Activated CD4-positive, alpha-beta T cell treated with anti-CD3 and anti-CD28 coated beads, Interleukin-2, Interleukin-4, amounts not matched to agents 100 ng/mL and 50 ng/mL, durations not matched to agents 16 hours and 8 hours (primary cell): ENCODE data around the gene HECW1.
"Not testable (repeated sequence)": the region's sequence is repeated elsewhere in the genome, so short reads cannot be mapped to it uniquely, and the experiment has no call there.

Source experiments
- DNase-seq: peaks from one replicate; pipeline ENCODE4 v3.0.0-alpha.2; 2020; ENCODE audit warnings: low spot score

Gene HECW1

DNA sequence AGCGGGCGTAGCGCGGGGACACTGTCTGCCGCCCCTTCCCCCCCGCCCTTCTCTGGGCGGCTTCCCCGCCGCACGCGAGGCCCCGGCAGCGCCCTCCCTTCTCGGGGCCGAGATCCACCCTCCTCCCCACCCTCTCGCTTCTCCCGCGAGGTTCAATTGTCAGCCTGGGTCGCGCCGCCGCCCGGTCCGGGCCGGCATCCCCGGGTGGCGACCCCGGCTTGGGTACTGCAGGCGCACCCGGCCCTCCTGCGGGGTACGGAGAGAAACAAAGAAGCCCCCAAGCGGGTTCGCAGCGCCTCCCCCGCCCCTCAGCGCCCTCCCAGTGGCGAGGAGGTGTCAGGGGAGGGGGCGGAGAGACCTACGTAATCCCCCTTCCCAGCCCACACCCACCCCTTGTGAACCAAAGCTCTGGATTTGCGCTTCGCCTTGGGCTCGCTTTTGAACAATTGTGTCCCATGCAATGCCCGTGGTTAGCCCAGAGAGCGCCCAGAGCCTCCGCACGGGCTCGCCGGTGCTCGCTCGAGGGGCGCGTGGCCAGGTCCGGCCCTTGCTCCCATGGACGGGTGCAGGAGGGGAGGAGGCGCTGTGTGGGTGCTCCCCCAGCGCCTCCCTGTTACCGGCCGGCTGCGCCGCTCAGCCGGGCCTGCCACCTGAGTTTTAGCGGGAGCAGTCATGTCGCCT lies 634 bp downstream of the HECW1 start:
- DNase-seq, result no peak

DNA sequence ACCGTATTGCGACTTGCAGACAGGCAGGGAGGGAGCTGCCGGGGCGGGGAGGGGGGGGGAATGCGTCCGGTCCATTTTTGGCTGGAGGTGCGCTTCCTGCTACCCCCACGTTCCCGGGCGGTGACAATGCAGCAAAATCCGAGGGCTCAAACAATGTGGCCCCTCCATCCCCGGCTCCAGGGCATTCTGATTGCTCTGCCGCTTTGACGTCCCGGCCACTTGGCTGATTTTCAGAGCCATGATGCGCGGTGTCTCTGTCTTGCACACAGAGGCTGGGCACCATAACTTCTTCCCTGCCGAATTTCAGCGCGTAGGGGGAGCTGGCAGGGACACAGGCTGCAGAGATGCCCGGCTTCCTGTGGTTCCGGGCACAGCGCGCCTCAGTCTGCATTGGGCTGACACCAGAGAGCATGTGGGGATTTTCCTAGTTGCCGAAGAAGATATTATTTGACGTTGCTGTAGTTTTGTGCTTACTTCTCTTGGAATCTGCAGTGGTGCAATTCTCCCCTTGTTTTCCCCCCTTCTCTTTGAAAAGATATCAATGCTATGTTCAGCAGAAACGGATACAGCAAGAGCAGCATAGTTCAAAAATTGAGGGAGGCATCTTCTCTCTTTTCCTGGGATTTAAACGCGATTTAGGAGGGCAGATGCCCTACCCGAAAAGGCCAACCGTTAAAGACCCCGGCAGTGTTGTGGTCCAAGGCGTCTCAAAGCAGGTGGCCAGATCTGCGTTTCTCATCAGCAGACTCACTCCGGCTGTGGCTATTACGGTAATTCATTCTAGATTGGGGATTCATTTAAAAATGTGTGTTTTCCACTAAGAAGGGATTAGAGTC lies 1.4 kb downstream of the HECW1 start:
- no peak for DNase-seq

DNA sequence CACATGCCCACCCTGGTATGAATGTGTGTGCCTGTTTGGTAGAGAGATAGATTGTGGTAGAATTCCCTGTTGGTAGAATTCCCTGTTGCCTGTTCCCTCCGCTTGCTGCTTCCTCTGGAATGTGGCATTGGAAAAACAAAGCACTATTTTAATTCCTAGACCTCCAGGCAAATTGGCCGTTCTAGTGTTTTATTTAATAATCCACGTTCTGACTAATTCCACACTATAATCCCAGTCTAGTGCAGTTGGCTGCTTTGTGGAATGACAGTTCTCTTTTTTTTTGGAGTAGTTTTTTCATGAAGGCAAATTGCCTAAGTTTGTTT lies 2.0 kb downstream of the HECW1 start:
- no peak for DNase-seq

DNA sequence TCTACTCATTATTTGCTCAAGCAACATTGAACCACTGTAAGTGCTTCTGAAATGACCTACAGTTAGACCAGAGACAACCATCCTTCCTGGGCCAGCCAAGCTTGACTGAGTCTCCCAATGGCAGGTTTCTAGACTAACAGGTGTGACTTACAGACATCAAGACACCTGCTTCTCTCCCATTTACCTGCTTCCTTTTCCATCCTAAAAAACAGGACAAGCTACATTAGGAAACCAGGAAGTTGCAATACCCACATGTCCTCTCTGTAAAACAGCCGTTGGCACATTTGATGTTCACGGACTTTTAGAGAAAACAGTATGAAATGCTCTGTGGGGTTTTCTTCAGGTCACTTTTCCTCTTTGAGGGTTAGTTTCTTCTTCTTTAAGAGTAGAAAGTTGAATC lies 4.0 kb downstream of the HECW1 start:
- no peak for DNase-seq

DNA sequence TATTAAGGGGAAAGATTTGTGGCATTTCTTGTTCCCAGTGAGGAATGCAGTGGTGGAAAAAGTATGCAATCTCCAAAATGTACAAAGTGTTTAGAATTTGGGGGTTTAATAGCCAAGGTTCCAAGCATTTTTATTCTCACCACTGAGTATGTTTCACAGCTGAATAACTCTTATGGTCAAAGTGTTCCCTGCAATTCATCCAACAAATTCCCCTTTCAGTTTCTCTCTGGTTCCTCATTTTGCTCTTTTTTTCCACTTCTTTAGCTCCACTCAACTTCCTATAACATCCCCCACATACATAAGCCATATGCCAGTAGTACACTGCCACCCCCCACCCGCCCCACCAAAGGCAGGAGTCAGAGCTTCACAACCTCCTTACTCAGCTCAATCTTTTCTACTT lies 4.6 kb downstream of the HECW1 start:
- no peak for DNase-seq

DNA sequence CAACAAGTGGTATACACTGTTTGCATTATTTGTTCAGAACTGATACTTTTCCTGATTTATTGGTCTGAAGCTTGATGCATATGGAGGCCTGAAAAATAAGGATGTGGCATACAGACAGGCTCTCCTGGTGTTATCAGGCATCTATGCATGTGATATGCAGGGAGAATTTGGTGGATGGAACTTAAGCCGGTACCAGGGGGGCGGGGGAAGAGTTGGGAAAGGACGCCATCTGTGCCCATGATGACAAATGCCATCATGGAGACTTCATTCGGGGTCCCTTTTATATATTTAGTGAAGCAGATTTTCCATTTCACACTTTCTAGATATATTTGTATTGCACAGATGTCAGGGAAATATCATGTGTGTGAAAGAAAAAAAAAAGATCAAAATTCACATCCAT lies 5.4 kb downstream of the HECW1 start:
- no peak for DNase-seq

DNA sequence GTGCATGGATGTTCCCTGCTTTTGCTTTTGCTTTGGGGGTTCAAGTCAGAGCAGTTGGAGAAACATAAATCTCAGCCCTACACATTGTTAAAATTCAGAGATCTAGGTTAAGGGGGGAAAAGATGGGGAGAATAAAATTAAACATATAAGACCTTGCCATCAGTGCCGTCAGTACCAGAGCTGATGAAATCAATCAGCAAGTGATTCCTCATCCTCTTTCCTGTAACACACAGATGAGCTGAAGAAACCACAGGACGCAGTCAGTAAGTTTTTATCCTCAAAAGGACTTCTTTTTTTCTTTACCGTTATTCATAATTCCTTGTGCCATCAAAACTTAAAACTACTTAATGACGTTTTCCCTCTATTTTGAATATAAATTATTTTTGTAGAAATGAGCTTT lies 5.9 kb downstream of the HECW1 start:
- DNase-seq, result no peak

DNA sequence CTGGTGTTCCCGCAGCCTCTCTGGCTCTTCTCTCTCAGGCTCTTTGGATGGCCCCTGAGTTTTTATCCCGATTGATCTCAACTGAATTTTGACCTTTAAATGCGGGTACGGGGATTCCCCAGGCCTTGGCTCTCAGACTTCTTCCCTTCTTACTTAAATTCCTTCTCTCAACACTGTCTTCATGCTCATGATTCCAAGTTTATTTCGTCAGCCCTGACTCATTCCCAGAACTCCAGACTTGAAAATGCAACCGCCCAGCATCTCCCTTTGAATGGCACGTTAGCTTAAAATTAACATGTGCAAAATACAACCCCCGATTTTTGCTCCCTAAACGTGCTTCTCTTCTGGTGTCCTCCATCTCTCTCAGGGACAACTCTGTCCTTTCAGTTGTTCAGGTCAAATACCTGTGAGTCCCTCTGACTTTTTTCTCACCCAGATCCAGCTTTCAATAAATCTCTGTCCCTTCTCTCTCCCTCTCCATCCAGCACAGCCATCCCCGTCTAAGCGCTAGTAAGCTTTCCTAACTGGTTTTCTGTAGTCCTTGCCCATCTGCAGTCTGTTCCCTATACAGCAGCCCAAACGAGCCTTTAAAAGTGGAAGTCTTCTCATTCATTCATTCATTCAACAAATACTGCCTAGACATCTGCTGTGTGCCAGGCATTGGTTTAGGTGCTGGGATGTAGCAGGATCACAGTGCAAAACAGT lies 7.1 kb downstream of the HECW1 start:
- DNase-seq, result no peak

DNA sequence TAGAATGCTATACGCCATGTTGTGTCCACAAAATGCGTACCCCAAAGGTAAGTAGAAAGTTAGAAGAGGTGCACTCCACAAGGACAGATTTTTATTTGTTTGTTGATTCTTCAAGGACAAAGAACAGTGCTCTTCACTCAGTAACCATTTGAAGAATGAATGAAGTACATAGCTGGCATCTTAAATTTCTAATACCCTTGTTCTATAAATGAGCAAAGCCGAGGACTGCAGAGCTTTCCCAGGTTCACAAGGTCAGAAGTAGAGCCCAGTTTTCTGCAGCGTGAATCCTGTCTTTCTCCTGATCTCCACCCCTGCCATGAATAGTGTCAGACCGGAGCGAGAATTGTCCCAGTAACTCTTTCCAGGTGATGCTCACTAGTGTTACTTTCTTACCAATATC lies 9.5 kb downstream of the HECW1 start:
- DNase-seq, result no peak

DNA sequence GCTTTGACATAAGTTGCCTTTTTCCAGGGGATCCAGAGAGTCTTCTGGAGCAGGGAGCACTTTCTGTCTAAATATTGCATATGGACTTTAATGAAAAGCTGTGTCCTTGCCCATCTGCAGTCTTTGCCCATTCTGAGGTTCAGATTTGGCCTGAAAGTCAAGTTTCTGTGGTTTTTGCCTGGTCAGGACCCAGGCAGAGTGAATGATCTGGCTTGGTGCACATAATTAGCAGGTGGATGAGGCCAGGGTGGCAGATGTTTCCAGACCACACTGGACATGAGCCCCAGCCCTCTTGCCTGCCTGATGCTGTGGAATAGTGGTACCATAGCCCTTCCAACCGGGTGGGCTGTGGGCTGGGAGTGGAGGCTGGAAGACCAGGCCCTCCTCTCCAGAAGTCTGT lies 11.0 kb downstream of the HECW1 start:
- DNase-seq, result no peak

DNA sequence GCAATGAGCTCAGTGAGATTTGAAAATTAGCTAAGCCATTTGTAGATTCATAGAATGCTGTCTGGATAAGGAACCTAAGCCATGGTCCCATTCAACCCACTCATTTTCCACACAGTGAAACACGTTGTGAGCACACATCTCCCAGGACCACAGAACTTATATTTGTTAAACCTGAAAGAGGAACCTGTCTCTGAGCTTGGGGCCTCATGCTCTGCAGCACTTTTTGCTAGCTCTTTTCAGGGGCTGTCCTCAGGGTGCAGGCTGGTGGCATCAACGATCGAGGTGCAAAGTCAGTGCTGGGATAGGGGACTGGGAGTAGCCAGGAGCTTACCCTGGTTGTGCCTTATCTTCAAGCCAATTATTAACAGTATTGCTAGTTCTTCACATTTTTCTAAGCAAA lies 11.9 kb downstream of the HECW1 start:
- DNase-seq, result no peak

DNA sequence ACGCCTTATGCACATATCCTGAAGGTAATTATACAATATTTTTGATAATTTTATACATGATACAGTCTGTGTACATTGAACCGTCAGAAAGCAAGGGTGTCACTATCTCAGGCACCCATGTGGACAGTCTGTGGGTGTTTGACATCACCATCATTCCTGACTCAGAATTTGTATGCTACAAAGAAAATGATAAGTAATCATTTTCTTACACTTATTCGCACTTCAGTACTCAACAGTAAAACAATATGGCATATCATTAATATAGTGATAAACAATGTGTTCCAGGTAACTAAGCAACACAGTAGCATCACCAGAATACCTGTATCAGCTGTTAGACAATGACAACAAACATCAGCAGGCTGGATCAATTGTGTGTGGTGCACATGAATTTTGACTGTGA lies 17.9 kb downstream of the HECW1 start:
- no peak for DNase-seq

DNA sequence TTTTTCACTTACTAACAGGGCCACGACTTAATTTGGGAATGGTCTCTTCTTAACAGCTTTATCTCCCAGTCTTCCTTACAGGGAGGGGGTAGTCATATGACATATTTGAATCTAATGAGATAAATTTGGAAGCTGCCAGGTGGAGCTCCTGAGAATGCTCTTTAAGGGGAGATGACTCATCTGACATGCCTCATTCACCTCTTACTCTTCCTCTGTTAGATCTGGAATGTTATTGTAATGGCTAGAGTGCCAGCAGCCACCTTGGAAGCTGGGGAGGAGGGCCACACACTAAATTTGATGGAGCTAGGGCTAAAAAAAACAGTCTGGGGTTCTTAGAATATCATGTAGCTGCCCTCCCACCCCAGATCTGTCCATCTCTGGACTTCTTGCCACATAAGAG lies 22.7 kb downstream of the HECW1 start:
- DNase-seq, result no peak

DNA sequence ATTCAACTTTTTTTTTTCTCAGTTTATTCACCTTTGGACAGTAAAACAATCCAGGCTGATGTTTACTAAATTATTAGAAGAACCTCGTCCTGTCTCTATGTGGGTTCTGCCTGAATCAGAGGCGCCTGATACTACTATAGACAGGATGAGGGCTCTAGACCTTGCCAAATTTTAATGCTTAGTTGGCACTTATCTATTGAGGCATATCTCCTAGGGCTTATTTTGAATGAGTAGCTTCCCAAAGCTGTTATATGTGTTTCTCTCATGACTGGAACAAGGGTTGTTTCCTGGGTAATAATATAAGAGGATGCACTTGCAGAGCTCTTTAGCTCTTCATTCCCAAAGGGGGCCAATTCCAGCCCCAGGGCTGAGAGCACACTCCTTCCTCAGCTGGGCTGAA lies 23.6 kb downstream of the HECW1 start:
- no peak for DNase-seq

DNA sequence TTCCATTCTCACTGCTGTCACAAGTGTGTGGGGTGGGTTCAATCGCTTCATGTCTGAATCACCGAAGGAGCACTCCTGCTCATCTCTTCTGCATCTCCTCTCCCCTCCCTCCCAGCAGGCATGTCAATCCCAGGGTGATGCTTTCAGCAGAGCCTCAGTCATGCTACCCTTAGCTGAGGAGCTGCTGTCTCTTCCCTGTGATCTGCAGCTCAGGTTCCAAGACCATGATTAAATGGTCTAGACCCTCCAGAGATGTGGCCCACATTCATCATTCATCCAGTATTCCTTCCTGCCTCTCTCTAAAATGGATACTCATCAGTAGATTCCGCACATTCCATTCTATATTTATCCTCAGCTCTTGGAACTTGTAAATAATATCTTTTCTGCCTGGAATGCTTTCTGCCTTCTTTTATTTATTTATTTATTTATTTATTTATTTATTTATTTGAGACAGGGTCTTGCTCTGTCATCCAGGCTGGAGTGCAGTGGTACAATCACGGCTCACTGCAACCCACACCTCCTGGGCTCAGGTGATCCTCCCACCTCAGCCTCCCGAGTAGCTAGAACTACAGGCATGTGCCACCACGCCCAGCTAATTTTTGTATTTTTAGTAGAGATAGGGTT lies 24.8 kb downstream of the HECW1 start:
- DNase-seq, result not testable (repeated sequence)

DNA sequence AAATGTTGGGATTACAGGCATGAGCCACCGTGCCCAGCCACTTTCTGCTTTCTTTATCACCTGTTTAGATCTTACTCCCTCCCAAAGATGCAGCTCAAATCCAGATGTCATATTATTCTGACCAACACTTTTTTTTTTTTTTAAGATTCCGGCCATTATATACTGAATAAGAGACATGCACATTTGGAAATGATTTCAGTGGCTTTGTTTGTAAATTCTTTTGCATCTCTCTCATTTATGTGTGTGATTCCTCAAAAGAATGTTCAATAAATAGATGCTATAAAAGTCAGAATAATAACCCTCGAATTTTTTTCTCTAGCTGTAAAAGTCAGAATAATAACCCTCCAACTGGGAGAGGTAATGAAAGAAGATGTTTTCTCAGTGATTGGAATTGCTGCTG lies 25.4 kb downstream of the HECW1 start:
- DNase-seq, result no peak

DNA sequence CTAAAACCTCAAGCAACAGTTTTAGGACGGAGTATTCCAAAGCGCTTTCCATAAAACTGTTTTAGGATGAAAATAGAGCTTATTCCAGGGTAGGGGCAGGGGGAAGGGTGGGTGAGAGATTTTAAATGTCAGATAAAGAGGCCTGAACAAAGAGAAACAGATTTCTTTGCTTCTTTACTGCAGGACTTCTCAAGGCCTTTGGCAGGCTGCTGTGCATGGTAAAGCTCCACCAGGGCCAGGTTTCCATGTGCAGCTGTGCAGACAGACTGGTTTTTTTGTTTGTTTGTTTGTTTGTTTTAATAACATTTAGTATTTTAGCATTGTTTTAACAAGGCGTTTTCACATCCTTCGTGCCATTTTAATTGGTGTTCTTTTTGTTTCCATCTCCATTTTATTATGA lies 26.3 kb downstream of the HECW1 start:
- no peak for DNase-seq

DNA sequence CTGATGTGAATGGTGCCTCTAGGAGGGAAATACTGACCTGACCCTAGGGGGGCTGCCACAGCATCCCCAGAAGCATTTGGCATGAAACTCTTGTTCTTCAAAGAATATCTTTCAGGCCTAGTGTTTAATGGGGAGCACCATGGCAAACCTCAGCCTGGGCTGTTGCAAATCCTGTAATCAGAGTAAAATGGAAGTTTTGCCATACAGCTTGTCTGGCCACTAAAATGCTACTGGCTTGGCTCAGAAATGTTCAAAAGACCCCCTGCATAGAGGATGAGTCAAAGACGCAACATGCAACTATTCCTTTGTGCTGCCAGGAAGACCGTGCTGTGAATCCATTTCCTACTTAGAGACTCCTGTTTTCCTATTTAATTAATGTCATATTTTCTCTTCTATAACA lies 26.7 kb downstream of the HECW1 start:
- DNase-seq, result no peak

DNA sequence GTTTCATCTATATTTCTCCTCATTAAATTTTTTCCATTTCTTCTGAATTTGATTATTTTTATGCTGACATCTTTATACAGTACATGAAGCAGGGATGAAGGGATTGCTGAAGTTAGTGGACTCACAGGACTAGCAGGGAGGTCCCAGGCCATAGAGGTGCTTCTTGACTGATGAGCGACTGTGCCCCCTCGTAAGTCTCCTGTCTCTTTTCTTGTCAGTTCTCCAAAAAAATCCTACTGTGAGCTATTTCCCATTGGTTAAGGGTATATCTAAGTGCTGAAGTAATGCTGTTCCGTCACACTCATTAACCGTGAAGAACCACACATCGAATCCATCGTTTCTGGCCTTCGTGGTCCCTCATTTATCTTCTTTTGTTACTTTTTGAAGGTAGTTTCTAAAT lies 27.7 kb downstream of the HECW1 start:
- DNase-seq, result no peak

DNA sequence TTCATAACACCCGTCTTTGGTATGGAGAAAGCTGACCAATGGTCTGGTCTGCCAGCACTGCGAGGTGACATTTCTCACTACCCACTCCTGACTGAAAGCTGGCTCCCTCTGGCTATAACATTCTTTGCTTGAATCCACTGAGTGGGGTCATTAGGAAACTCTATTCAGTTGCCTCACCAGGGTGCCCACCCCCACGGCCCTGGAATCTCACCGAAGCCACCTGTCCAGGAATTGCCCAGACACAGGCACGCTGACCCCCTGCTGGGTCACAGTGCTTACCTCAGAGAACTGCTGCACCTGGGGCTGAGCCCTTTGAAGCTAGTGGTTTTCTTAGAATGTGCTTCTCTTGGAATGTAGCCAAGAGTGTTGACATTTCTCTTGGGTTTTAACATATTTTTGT lies 28.6 kb downstream of the HECW1 start:
- DNase-seq, result no peak

DNA sequence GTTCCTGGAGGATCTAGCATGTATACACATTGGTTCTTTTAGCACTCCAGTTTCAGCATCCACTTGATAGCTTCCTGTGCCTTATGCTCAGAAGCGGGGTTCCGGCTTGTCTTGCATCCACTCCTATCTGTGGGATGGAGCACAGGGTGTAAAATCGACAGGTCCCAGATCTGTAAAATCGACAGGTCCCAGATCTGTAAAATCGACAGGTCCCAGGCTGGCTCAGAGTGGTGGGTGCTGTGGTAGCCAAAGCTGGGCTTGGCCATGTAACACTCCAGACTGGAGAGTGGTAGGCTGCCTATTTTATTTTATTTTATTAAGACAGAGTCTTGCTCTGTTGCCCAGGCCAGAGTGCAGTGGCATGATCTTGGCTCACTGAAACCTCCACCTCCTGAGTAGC lies 30.3 kb downstream of the HECW1 start:
- no peak for DNase-seq

DNA sequence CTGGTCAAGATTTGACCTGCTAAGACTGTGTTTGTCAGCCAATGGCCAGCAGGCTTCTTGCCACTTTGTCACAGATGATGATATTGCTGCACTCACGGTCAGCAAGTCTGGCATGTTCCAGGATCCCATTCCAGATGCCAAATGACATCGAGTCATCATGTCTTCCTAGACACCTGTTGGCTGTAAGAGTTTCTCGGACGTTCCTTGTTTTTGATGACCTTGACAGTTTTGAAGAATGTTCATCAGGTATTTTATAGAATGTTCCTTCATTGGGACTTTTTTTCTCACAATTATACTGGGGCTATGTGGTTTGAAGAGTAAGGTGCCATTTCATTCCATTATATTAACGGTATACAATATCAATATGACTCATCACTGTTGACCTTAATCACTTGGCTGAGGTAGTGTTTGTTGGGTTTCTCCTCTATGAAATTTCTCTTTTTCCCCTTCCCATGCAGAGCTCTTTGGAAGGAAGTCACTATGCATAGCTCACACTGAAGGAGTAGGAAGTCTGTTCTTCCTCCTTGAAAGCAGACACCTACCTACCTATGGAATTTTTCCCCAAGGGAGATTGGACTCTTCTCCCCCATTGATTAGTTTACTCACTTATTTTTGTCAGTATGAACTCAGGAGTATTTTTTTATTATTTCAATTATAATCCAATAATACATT lies 31.6 kb downstream of the HECW1 start:
- DNase-seq, result no peak
